OCI-LY1 (cell line): ENCODE results near the gene SMAD9.

ENCODE experiments used
- H2AFZ ChIP-seq: fragments of 200-600 bp; sonication (generic), shearing (Covaris generic); 2 replicates; pipeline ENCODE4 v1.6.0; 2014; ENCODE audit warnings: antibody characterized with exemption, mild to moderate bottlenecking, low read length
- H3F3A ChIP-seq: fragments of 200-600 bp; sonication (generic), shearing (Covaris generic); 2 replicates; pipeline ENCODE4 v1.6.0; 2014; ENCODE audit warnings: mild to moderate bottlenecking, antibody characterized with exemption, low read length, moderate library complexity; ENCODE audit not compliant: insufficient read depth
- H3K27ac ChIP-seq: fragments of 200-600 bp; sonication (generic); 2 replicates; pipeline ENCODE4 v1.5.1; 2014; ENCODE audit warnings: low read length, mixed run types, mild to moderate bottlenecking, low read depth; ENCODE audit not compliant: poor library complexity, severe bottlenecking
- H3K27me3 ChIP-seq: fragments of 200-600 bp; sonication (generic); 2 replicates; pipeline ENCODE4 v1.6.0; 2014; ENCODE audit warnings: antibody characterized with exemption, mild to moderate bottlenecking, low read length, moderate library complexity; ENCODE audit not compliant: insufficient read depth
- H3K36me3 ChIP-seq: fragments of 200-600 bp; sonication (generic); 2 replicates; pipeline ENCODE4 v1.6.1; 2014; ENCODE audit warnings: mild to moderate bottlenecking, antibody characterized with exemption, low read length, moderate library complexity, mixed read lengths; ENCODE audit not compliant: insufficient read depth
- H3K4me1 ChIP-seq: fragments of 200-600 bp; sonication (generic); 2 replicates; pipeline ENCODE4 v1.5.1; 2014; ENCODE audit warnings: mild to moderate bottlenecking, low read length, moderate library complexity; ENCODE audit not compliant: insufficient read depth, severe bottlenecking
- H3K4me2 ChIP-seq: fragments of 200-600 bp; sonication (generic), shearing (Covaris generic); 2 replicates; pipeline ENCODE4 v1.6.1; 2014; ENCODE audit warnings: low read length
- H3K4me3 ChIP-seq: fragments of 200-600 bp; sonication (generic); 2 replicates; pipeline ENCODE4 v1.5.1; 2014; ENCODE audit warnings: low read length, low read depth, mild to moderate bottlenecking, mixed read lengths; ENCODE audit not compliant: poor library complexity, severe bottlenecking
- H3K79me2 ChIP-seq: fragments of 200-600 bp; shearing (Covaris generic); 2 replicates; pipeline ENCODE4 v1.6.1; 2016; ENCODE audit warnings: mixed run types, low read length, mixed read lengths; ENCODE audit not compliant: insufficient read depth
- H3K9ac ChIP-seq: fragments of 200-600 bp; sonication (generic), shearing (Covaris generic); 2 replicates; pipeline ENCODE4 v1.6.1; 2014; ENCODE audit warnings: mild to moderate bottlenecking, low read length, mixed read lengths
- H3K9me2 ChIP-seq: fragments of 200-600 bp; sonication (generic), shearing (Covaris generic); 2 replicates; pipeline ENCODE4 v1.6.1; 2014; ENCODE audit warnings: low read depth, mild to moderate bottlenecking, low read length, mixed read lengths
- H3K9me3 ChIP-seq: fragments of 200-600 bp; shearing (Covaris generic); 2 replicates; pipeline ENCODE4 v1.6.1; 2014; ENCODE audit warnings: low read length, mixed read lengths
- H4K20me1 ChIP-seq: fragments of 200-600 bp; sonication (generic), shearing (Covaris generic); 2 replicates; pipeline ENCODE4 v1.6.0; 2016; ENCODE audit warnings: mild to moderate bottlenecking, low read length; ENCODE audit not compliant: insufficient read depth
- CTCF ChIP-seq: fragments of 200-600 bp; sonication (generic), shearing (Covaris generic); IDR thresholded peaks from 2 replicates; pipeline ENCODE4 v1.5.1; 2017; ENCODE audit warnings: mild to moderate bottlenecking, antibody characterized with exemption, low read length, moderate library complexity, mixed read lengths
- EZH2 ChIP-seq: fragments of 200-600 bp; sonication (generic), shearing (Covaris generic); IDR thresholded peaks from 2 replicates; pipeline ENCODE4 v1.8.0; 2017; ENCODE audit warnings: borderline replicate concordance, mixed run types, mild to moderate bottlenecking, antibody characterized with exemption, low read length, moderate library complexity, mixed read lengths

SMAD9 gene

GRCh38 chr13:36847606-36848005 is 72.4 kb downstream of the SMAD9 start:
- H3K4me2 ChIP-seq: no peak overlapping the region
- no peaks in the 10 kb centered on the region for H3K36me3 ChIP-seq
- H3K79me2 ChIP-seq: no peaks in the 10 kb centered on the region
- no peaks in the 10 kb centered on the region for H3K9me2 ChIP-seq
- H3K27me3 ChIP-seq: no peaks in the 10 kb centered on the region
- no peak overlapping the region for H2AFZ ChIP-seq
- H3K4me3 ChIP-seq: no peak overlapping the region
- TF ChIP-seq EZH2 (no peak), CTCF (no peak)
- H3K27ac ChIP-seq: no peak overlapping the region
- H3F3A ChIP-seq: no peaks in the 10 kb centered on the region
- H4K20me1 ChIP-seq: no peaks in the 10 kb centered on the region
- H3K4me1 ChIP-seq: no peaks in the 10 kb centered on the region
- no peaks in the 10 kb centered on the region for H3K9me3 ChIP-seq
- no peak overlapping the region for H3K9ac ChIP-seq

- no peak for TF ChIP-seq CTCF
- TF ChIP-seq EZH2: no peak
These were observed 78.6 kb downstream of the SMAD9 start for GRCh38 chr13:36841391-36841790.

GRCh38 chr13:36840718-36841250 is 79.3 kb downstream of the SMAD9 start:
- H3K4me1 ChIP-seq: no peaks in the 10 kb centered on the region
- no peaks in the 10 kb centered on the region for H3K9me2 ChIP-seq
- no peak overlapping the region for H3K4me2 ChIP-seq
- no peak overlapping the region for H3K4me3 ChIP-seq
- no peak overlapping the region for H2AFZ ChIP-seq
- no peak overlapping the region for H3K9ac ChIP-seq
- H4K20me1 ChIP-seq: no peaks in the 10 kb centered on the region
- H3K79me2 ChIP-seq: no peaks in the 10 kb centered on the region
- TF ChIP-seq EZH2 (no peak), CTCF (no peak)
- H3K9me3 ChIP-seq: no peaks in the 10 kb centered on the region
- H3K27me3 ChIP-seq: no peaks in the 10 kb centered on the region
- no peaks in the 10 kb centered on the region for H3F3A ChIP-seq
- H3K27ac ChIP-seq: no peak overlapping the region
- no peaks in the 10 kb centered on the region for H3K36me3 ChIP-seq

More at GRCh38 chr13:36841391-36841790, 78.6 kb downstream of the SMAD9 start:
- Histone ChIP-seq H3K4me1 (no peaks in the 10 kb centered on the region), H3K9ac (no peak overlapping the region), H3K4me2 (no peak overlapping the region), H3K9me3 (no peaks in the 10 kb centered on the region), H3K79me2 (no peaks in the 10 kb centered on the region), H3K9me2 (no peaks in the 10 kb centered on the region), H3K27me3 (no peaks in the 10 kb centered on the region), H4K20me1 (no peaks in the 10 kb centered on the region), H3K4me3 (no peak overlapping the region), H3F3A (no peaks in the 10 kb centered on the region), H3K27ac (no peak overlapping the region), H3K36me3 (no peaks in the 10 kb centered on the region), H2AFZ (no peak overlapping the region)
